IMR-90 (cell line): ENCODE results near the gene MYH16. TPM values are rescaled to one million over a fixed set of nuclear protein-coding genes. Genes with fewer than 3 reads are reported as not detected.

Experiments used
- ATAC-seq: fragments of 200-7000 bp; cut with Tn5 transposase; 2 replicates; pipeline ENCODE4 v1.9.1; 2020; ENCODE audit warnings: low read depth, mild to moderate bottlenecking, moderate library complexity
- BruUV-seq: library from RNA; stranded (reverse); fragments of 400-500 nt; replicated peaks from 2 replicates; lab custom pipeline; 2021; lab: Mats Ljungman, UMichigan
- CTCF ChIA-PET: fragments of 300-600 bp; formaldehyde crosslinking; extraction: SDS; loops from one replicate; lab custom pipeline; 2021; ENCODE audit warnings: antibody characterized with exemption; lab: Yijun Ruan, JAX
- POLR2A ChIA-PET: fragments of 300-600 bp; sonication (Branson Sonifier 250); formaldehyde crosslinking; loops from one replicate; lab custom pipeline; 2022; ENCODE audit warnings: antibody characterized with exemption; ENCODE audit not compliant: unreplicated experiment; lab: Charles Lee
- DNase-seq: peaks from one replicate; pipeline ENCODE4 v3.0.0; 2013
- H2AFZ ChIP-seq: replicated peaks from 2 replicates; pipeline ENCODE3; 2013; ENCODE audit warnings: low read length, mild to moderate bottlenecking; ENCODE audit not compliant: poor library complexity
- H2AK5ac ChIP-seq: 2 replicates; pipeline ENCODE4 v1.6.1; 2013; ENCODE audit warnings: low read depth, low read length, inconsistent platforms
- H2AK9ac ChIP-seq: replicated peaks from 2 replicates; pipeline ENCODE3; 2013; ENCODE audit warnings: mild to moderate bottlenecking, low read depth, low read length, moderate library complexity; ENCODE audit not compliant: poor library complexity
- H2BK120ac ChIP-seq: 2 replicates; pipeline ENCODE4 v1.6.1; 2013; ENCODE audit warnings: low read depth, low read length, inconsistent platforms
- H2BK15ac ChIP-seq: 3 replicates; pipeline ENCODE4 v1.6.1; 2013; ENCODE audit warnings: low read depth, low read length, inconsistent platforms
- H2BK20ac ChIP-seq: 2 replicates; pipeline ENCODE4 v1.6.1; 2013; ENCODE audit warnings: low read depth, mild to moderate bottlenecking, inconsistent platforms, low read length, moderate library complexity
- H2BK5ac ChIP-seq: 2 replicates; pipeline ENCODE4 v1.6.1; 2013; ENCODE audit warnings: mild to moderate bottlenecking, low read depth, low read length, inconsistent platforms; ENCODE audit not compliant: poor library complexity, severe bottlenecking
- H3K14ac ChIP-seq: replicated peaks from 2 replicates; pipeline ENCODE4 v1.6.1; 2013; ENCODE audit warnings: low read depth, low read length, inconsistent platforms
- H3K18ac ChIP-seq: 2 replicates; pipeline ENCODE4 v1.6.1; 2013; ENCODE audit warnings: low read depth, low read length, control low read depth
- H3K23ac ChIP-seq: 2 replicates; pipeline ENCODE4 v1.6.1; 2013; ENCODE audit warnings: low read depth, low read length, inconsistent platforms
- H3K27ac ChIP-seq: 2 replicates; pipeline ENCODE4 v1.5.1; 2013; ENCODE audit warnings: mild to moderate bottlenecking, control low read depth, low read length; ENCODE audit not compliant: insufficient read depth
- H3K27me3 ChIP-seq: 2 replicates; pipeline ENCODE4 v1.6.1; 2013; ENCODE audit warnings: low read length; ENCODE audit not compliant: control insufficient read depth, insufficient read depth
- H3K36me3 ChIP-seq: 2 replicates; pipeline ENCODE4 v1.6.1; 2013; ENCODE audit warnings: low read length, mixed read lengths; ENCODE audit not compliant: control insufficient read depth, insufficient read depth
- H3K4ac ChIP-seq: 2 replicates; pipeline ENCODE4 v1.6.1; 2013; ENCODE audit warnings: low read depth, low read length, inconsistent platforms
- H3K4me1 ChIP-seq: 2 replicates; pipeline ENCODE4 v1.6.1; 2013; ENCODE audit warnings: low read length, mixed read lengths; ENCODE audit not compliant: control insufficient read depth, insufficient read depth
- H3K4me2 ChIP-seq: 2 replicates; pipeline ENCODE4 v1.6.1; 2013; ENCODE audit warnings: low read depth, mild to moderate bottlenecking, control low read depth, low read length, moderate library complexity
- H3K4me3 ChIP-seq: 2 replicates; pipeline ENCODE4 v1.5.1; 2013; ENCODE audit warnings: low read depth, mild to moderate bottlenecking, control low read depth, low read length, moderate library complexity; ENCODE audit not compliant: insufficient read depth
- H3K56ac ChIP-seq: 2 replicates; pipeline ENCODE4 v1.6.1; 2013; ENCODE audit warnings: low read length, inconsistent platforms; ENCODE audit not compliant: insufficient read depth; ENCODE audit errors: extremely low read depth
- H3K79me1 ChIP-seq, 2 experiments: 2 replicates each; pipeline ENCODE4 v1.6.1; 2013; ENCODE audit warnings: low read length in 2 of 2, inconsistent platforms in 1 of 2, low read depth in 1 of 2
- H3K9ac ChIP-seq: 2 replicates; pipeline ENCODE4 v1.6.1; 2013; ENCODE audit warnings: low read depth, low read length, control low read depth
- H3K9me1 ChIP-seq: 2 replicates; pipeline ENCODE4 v1.6.1; 2013; ENCODE audit warnings: low read length, inconsistent platforms; ENCODE audit not compliant: insufficient read depth
- H3K9me3 ChIP-seq: 2 replicates; pipeline ENCODE4 v1.6.1; 2013; ENCODE audit warnings: low read length; ENCODE audit not compliant: control insufficient read depth, insufficient read depth
- H4K20me1 ChIP-seq: 2 replicates; pipeline ENCODE4 v1.6.1; 2013; ENCODE audit warnings: low read length, inconsistent platforms; ENCODE audit not compliant: insufficient read depth
- H4K5ac ChIP-seq: 2 replicates; pipeline ENCODE4 v1.6.1; 2013; ENCODE audit warnings: mild to moderate bottlenecking, low read depth, low read length, control low read depth
- H4K8ac ChIP-seq, 2 experiments: 2 replicates each; pipeline ENCODE4 v1.6.1; 2013; ENCODE audit warnings: low read depth in 2 of 2, low read length in 2 of 2, control low read depth in 1 of 2, inconsistent platforms in 1 of 2
- H4K91ac ChIP-seq: 2 replicates; pipeline ENCODE4 v1.6.1; 2013; ENCODE audit warnings: low read depth, low read length, inconsistent platforms; ENCODE audit not compliant: insufficient read depth
- BHLHE40 ChIP-seq: fragments of 150-350 bp; IDR thresholded peaks from 2 replicates; pipeline ENCODE4 v1.6.1; 2016; ENCODE audit warnings: mild to moderate bottlenecking, low read depth, low read length
- ELK1 ChIP-seq: fragments of 150-350 bp; IDR thresholded peaks from 2 replicates; pipeline ENCODE4 v1.6.1; 2016; ENCODE audit warnings: low read depth, mild to moderate bottlenecking, low read length, moderate library complexity, borderline replicate concordance
- MAZ ChIP-seq: IDR thresholded peaks from 2 replicates; pipeline ENCODE4 v1.6.1; 2012; ENCODE audit warnings: low read depth, mild to moderate bottlenecking, low read length, improper control_type of control experiment, moderate library complexity, borderline replicate concordance
- MXI1 ChIP-seq: IDR thresholded peaks from 2 replicates; pipeline ENCODE4 v1.6.1; 2012; ENCODE audit warnings: low read depth, mild to moderate bottlenecking, low read length, moderate library complexity, borderline replicate concordance
- POLR2A ChIP-seq: IDR thresholded peaks from 2 replicates; pipeline ENCODE4 v1.6.1; 2012; ENCODE audit warnings: mild to moderate bottlenecking, low read depth, low read length
- RCOR1 ChIP-seq: IDR thresholded peaks from 2 replicates; pipeline ENCODE4 v1.6.1; 2012; ENCODE audit warnings: mild to moderate bottlenecking, low read length, improper control_type of control experiment; ENCODE audit not compliant: insufficient replicate concordance
- RFX5 ChIP-seq: IDR thresholded peaks from 2 replicates; pipeline ENCODE4 v1.8.0; 2012; ENCODE audit warnings: low read depth, mild to moderate bottlenecking, low read length, moderate library complexity
- SMC3 ChIP-seq: fragments of 150-350 bp; IDR thresholded peaks from 2 replicates; pipeline ENCODE4 v1.6.1; 2016; ENCODE audit warnings: low read depth, mild to moderate bottlenecking, antibody characterized with exemption, low read length, moderate library complexity
- USF2 ChIP-seq: fragments of 150-350 bp; IDR thresholded peaks from 2 replicates; pipeline ENCODE4 v1.6.1; 2017; ENCODE audit warnings: mild to moderate bottlenecking, antibody characterized with exemption, low read length, low read depth
- WGBS, 2 experiments: methylation state at CpG; one replicate each; pipeline versions ENCODE4 v1.1.5 to v1.1.7; 2013; ENCODE audit warnings: missing lambda C conversion rate in 2 of 2; ENCODE audit not compliant: insufficient read length in 1 of 2; ENCODE audit errors: extremely low coverage in 2 of 2; 5-methylcytosine and 5-hydroxymethylcytosine counted together
- dilution Hi-C: fragments of 300-500 bp; cut with HindIII; formaldehyde crosslinking; loops from one replicate; pipeline ENCODE4 v1.14.3; 2018; ENCODE audit warnings: low sequenced_read_pairs; ENCODE audit not compliant: unreplicated experiment
- in situ Hi-C: fragments of 300-500 bp; cut with MboI; formaldehyde crosslinking; loops from 3 replicates; pipeline ENCODE4 v1.14.3; 2019; ENCODE audit warnings: low sequenced_read_pairs, inconsistent platforms, mixed read lengths
- intact Hi-C: fragments of 100-400 bp; cut with micrococcal nuclease; formaldehyde crosslinking; loops from 2 replicates; pipeline ENCODE4 v1.10.0; 2022
- polyA plus RNA-seq, 3 experiments: library from polyadenylated mRNA; depleted of rRNA; stranded (reverse); fragments of >200 nt; gene quantifications; 2 replicates each; pipeline ENCODE4 v1.2.3, GENCODE V29; 2012; ENCODE audit warnings: low replicate concordance in 1 of 3
- total RNA-seq: library from RNA; depleted of rRNA; stranded (reverse); fragments of >200 nt; gene quantifications from 2 replicates; pipeline ENCODE4 v1.2.3, GENCODE V29; 2012

Gene MYH16
- total and polyA plus RNA-seq, 2 of the 4 experiments (the other 2 are of a cell fraction): 0.09 to 0.18 TPM

- Histone ChIP-seq H3K36me3 (no peaks in the 10 kb centered on the region), H3K4me1 (no peaks in the 10 kb centered on the region), H4K20me1 (no peaks in the 10 kb centered on the region), H2AFZ (no peak overlapping the region), H3K23ac (no peak overlapping the region), H2BK120ac (no peak overlapping the region), H3K18ac (no peak overlapping the region), H2BK15ac (no peak overlapping the region), H3K27ac (no peak overlapping the region), H2BK5ac (no peak overlapping the region), H4K5ac (no peak overlapping the region), H3K4me2 (no peak overlapping the region), H2AK9ac (no peak overlapping the region), H2BK20ac (no peak overlapping the region), H4K8ac (no peak overlapping the region), H3K9me3 (no peaks in the 10 kb centered on the region; the same call in 1 of the 2 replicates), H3K14ac (no peak overlapping the region), H3K79me1 (no peaks in the 10 kb centered on the region), H3K4ac (no peak overlapping the region), H3K9me1 (no peaks in the 10 kb centered on the region), H3K56ac (no peak overlapping the region), H3K9ac (no peak overlapping the region), H2AK5ac (no peak overlapping the region), H3K4me3 (no peak overlapping the region), H3K27me3 (peaks cover 14% of the 10 kb centered on the region), H4K91ac (no peak overlapping the region)
- no TSS peak for BruUV-seq
- TF ChIP-seq SMC3 (no peak), MAZ (no peak), RCOR1 (no peak), RFX5 (no peak), MXI1 (no peak), ELK1 (no peak), USF2 (no peak), POLR2A (no peak), BHLHE40 (no peak)
- WGBS, 2 experiments: 90% methylated on average over 3 of the region's 7 CpGs; no CpG with 5 or more reads in 1 of the 2 experiments
- ATAC-seq (no peak), DNase-seq (no peak)
- ChIA-PET POLR2A (no interaction called here), CTCF (no interaction called here)
- intact Hi-C loops: no loop called here
- in situ Hi-C loops: no loop called here
- dilution Hi-C loops: no loop called here
Measured at GRCh38 chr7:99257675-99258074, 15.0 kb upstream of the MYH16 start.
